Measurements from ENCODE around the gene CREG2.

Gene CREG2

GRCh38 chr2:101383016-101383541 is 4.2 kb downstream of the CREG2 start (continued):
- TF ChIP-seq, protein P1, sequence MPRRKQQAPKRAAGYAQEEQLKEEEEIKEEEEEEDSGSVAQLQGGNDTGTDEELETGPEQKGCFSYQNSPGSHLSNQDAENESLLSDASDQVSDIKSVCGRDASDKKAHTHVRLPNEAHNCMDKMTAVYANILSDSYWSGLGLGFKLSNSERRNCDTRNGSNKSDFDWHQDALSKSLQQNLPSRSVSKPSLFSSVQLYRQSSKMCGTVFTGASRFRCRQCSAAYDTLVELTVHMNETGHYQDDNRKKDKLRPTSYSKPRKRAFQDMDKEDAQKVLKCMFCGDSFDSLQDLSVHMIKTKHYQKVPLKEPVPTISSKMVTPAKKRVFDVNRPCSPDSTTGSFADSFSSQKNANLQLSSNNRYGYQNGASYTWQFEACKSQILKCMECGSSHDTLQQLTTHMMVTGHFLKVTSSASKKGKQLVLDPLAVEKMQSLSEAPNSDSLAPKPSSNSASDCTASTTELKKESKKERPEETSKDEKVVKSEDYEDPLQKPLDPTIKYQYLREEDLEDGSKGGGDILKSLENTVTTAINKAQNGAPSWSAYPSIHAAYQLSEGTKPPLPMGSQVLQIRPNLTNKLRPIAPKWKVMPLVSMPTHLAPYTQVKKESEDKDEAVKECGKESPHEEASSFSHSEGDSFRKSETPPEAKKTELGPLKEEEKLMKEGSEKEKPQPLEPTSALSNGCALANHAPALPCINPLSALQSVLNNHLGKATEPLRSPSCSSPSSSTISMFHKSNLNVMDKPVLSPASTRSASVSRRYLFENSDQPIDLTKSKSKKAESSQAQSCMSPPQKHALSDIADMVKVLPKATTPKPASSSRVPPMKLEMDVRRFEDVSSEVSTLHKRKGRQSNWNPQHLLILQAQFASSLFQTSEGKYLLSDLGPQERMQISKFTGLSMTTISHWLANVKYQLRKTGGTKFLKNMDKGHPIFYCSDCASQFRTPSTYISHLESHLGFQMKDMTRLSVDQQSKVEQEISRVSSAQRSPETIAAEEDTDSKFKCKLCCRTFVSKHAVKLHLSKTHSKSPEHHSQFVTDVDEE (CRISPR knock-in tag; IDR thresholded peaks at IDR 0.05), result no peak
- TF ChIP-seq, protein P2, sequence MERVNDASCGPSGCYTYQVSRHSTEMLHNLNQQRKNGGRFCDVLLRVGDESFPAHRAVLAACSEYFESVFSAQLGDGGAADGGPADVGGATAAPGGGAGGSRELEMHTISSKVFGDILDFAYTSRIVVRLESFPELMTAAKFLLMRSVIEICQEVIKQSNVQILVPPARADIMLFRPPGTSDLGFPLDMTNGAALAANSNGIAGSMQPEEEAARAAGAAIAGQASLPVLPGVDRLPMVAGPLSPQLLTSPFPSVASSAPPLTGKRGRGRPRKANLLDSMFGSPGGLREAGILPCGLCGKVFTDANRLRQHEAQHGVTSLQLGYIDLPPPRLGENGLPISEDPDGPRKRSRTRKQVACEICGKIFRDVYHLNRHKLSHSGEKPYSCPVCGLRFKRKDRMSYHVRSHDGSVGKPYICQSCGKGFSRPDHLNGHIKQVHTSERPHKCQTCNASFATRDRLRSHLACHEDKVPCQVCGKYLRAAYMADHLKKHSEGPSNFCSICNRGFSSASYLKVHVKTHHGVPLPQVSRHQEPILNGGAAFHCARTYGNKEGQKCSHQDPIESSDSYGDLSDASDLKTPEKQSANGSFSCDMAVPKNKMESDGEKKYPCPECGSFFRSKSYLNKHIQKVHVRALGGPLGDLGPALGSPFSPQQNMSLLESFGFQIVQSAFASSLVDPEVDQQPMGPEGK (CRISPR knock-in tag; IDR thresholded peaks at IDR 0.05; ENCODE audit: borderline replicate concordance), result no peak
- TF ChIP-seq GLIS3 (CRISPR knock-in tag; IDR thresholded peaks at IDR 0.05), result no peak
- no peak for TF ChIP-seq ZFP30 (CRISPR knock-in tag; IDR thresholded peaks at IDR 0.05)

- ATAC-seq, result no peak
- no peak for TF ChIP-seq ZNF565 (CRISPR knock-in tag; conservative IDR thresholded peaks at IDR 0.05; ENCODE audit: low read depth)
- no peak for TF ChIP-seq CSRNP3 (CRISPR knock-in tag; IDR thresholded peaks at IDR 0.05)
- TF ChIP-seq TCF4 (CRISPR knock-in tag; IDR thresholded peaks at IDR 0.05; ENCODE audit: borderline replicate concordance), result no peak
- no peak for TF ChIP-seq ZNF70 (CRISPR knock-in tag; IDR thresholded peaks at IDR 0.05)
- TF ChIP-seq, protein P1 (CRISPR knock-in tag; IDR thresholded peaks at IDR 0.05), result no peak
- TF ChIP-seq GLIS3 (CRISPR knock-in tag; IDR thresholded peaks at IDR 0.05), result no peak
- TF ChIP-seq ZNF8 (CRISPR knock-in tag; IDR thresholded peaks at IDR 0.05), result no peak
- no peak for TF ChIP-seq POU6F1 (CRISPR knock-in tag; IDR thresholded peaks at IDR 0.05; ENCODE audit: borderline replicate concordance, low read depth)
- no peak for TF ChIP-seq OSR1 (CRISPR knock-in tag; IDR thresholded peaks at IDR 0.05)
- TF ChIP-seq CSDC2 (CRISPR knock-in tag; IDR thresholded peaks at IDR 0.05), result no peak
- TF ChIP-seq TOX (CRISPR knock-in tag; IDR thresholded peaks at IDR 0.05; ENCODE audit: borderline replicate concordance), result no peak
- no peak for TF ChIP-seq ESRRG (CRISPR knock-in tag; IDR thresholded peaks at IDR 0.05)
- TF ChIP-seq, protein P2 (CRISPR knock-in tag; IDR thresholded peaks at IDR 0.05; ENCODE audit: borderline replicate concordance), result no peak
- no peak for TF ChIP-seq SNAI2 (CRISPR knock-in tag; IDR thresholded peaks at IDR 0.05)
- no peak for TF ChIP-seq ARNTL (CRISPR knock-in tag; IDR thresholded peaks at IDR 0.05; ENCODE audit: borderline replicate concordance, low read depth)
- no peak for TF ChIP-seq PPARA (CRISPR knock-in tag; IDR thresholded peaks at IDR 0.05; ENCODE audit: borderline replicate concordance)
- no peak for TF ChIP-seq ZC3H10 (CRISPR knock-in tag; IDR thresholded peaks at IDR 0.05)
- TF ChIP-seq BACH2 (CRISPR knock-in tag; IDR thresholded peaks at IDR 0.05; ENCODE audit: borderline replicate concordance), result no peak
- no peak for TF ChIP-seq ZFP3 (CRISPR knock-in tag; IDR thresholded peaks at IDR 0.05)
- TF ChIP-seq ZFP30 (CRISPR knock-in tag; IDR thresholded peaks at IDR 0.05), result no peak
Observed at GRCh38 chr2:101382442-101382841, 4.9 kb downstream of the CREG2 start.

Measured in SK-N-SH treated with all-trans-retinoic acid at 6 μM for 48 hours (cell line).